Measurements from ENCODE around the gene STK39.

The STK39 gene

DNA sequence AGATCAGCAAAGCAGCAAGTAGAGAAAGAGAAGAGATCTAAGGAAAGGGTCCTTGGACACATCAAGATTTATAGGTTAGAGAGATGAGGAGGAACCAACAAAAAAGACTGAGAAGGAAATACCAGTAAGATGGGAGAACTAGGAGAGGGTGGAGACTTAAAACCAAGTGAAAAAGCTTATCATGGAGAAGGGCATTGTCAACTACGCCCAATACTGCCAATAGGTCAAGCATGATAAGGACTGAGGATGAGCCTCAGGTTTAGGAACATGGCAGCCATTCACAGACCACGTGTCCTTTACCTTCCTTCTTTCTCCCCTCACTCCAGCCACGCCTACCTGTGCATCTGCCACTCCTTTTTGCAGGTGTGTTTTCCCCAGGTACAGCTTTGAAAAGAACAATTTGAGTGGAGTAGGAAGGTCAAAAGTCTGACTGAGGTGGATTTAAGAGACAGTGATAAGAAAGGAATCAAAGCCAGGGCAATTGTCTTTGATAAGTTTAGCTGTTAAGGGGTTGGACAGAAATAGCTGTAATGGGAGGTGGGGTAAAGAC, 238.7 kb downstream of the STK39 start:
- DNase-seq (ENCODE audit: low read depth, low spot score): no peak

DNA sequence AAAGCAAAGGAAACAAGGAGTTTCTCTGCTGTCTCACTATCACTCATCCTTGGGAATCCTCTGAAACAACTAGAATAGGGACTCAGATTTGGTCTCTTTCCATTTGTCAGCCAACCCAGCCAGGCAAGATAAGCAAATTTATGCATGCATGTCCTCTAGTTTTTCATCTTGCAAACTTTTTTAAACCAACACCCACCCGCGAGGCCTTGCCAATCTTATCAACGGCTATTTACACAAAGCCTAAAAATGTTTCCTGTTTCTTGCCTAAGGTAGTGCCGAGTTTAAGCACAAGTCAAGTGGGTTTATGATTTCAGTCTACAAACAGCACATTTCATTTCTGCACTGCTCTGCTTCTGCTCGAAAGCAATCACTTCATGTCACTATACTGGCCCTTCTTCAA, 240.9 kb downstream of the STK39 start:
- no peak for DNase-seq (ENCODE audit: low read depth, low spot score)

- DNase-seq (ENCODE audit: low read depth, low spot score): no peak
These were observed 241.8 kb downstream of the STK39 start for GRCh38 chr2:168005586-168005985.

DNA sequence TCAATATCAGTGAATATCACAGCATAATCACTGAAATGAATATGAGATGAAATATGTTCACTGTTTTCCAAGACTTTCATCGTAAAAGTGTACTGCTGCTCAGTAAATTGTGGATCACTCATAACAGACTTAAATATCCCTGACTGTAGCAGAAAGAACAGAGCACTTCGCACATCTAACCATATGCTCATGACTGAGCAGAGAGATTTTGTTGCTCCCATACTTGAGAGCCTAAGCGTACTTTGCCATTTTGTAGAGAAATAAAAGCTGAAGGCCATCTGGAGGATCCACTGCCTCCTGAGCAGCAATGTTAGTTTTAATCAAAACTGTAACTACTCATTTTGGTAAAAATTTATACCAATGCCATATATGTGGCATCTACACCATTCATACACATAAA, 243.5 kb downstream of the STK39 start:
- DNase-seq (ENCODE audit: low read depth, low spot score): no peak

- no peak for DNase-seq (ENCODE audit: low read depth, low spot score)
These were observed 245.3 kb downstream of the STK39 start for GRCh38 chr2:168002021-168002553.

DNA sequence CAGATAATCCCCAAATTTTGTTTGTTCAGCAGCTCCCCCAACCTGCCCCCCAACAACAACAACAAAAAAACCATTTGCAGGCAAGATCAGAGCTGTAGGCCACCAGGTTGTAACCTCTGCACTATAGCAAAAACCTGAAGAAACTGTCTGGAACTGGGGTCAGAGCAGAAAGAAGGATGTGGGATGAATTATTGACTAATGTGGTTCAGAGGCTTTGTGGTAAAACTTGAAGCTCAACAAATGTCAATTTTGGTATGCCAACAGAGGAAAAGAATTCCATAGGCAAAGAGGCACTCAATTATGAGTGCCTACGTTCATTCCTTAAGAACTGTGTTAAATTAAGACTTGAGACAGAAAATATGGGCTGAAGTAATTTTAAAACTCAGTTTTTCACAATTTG, 255.1 kb downstream of the STK39 start:
- DNase-seq (ENCODE audit: low read depth, low spot score): no peak

DNA sequence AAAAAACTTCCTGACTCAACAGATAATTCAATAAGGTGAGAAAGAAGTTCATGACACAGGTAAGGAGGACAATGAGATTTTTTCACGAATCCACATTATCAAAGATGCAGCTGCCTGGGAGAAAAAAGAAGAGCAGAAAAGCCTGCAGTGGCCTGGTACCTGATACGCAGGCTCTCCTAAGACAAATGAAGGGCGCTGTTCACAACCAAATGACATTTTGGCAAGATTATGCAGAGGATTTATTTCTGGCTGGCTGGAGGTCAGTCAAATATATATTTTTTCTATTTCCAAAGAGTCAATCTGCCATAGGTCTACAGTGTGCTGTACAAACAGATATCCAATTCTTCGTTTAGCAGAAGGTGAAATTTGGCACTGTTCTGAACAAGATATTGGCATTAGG, 257.3 kb downstream of the STK39 start:
- no peak for DNase-seq (ENCODE audit: low read depth, low spot score)

DNA sequence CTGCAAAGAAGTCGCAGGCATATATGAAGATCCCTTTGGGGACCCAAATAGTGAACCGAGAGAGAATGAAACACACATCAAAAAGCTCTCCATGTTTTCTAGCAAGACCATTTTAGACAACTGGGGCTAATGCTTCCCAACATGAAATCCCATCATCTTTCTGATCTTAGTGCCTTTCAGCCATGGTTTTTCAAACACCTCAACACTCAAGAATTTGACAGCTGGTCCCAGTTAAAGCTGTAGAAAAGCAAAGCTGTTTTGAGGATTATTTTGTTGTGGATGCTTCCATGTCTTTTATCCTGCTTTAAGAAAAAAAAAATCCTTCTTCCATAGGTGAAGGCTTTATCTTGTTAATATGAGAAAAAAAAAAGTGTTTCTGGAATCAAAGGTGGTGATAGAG, 259.1 kb downstream of the STK39 start:
- no peak for DNase-seq (ENCODE audit: low read depth, low spot score)

GRCh38 chr2:167987558-167987957, 259.8 kb downstream of the STK39 start:
- DNase-seq (ENCODE audit: low read depth, low spot score): no peak

- DNase-seq (ENCODE audit: low read depth, low spot score): no peak
These were observed 260.4 kb downstream of the STK39 start for GRCh38 chr2:167987026-167987425.

DNA sequence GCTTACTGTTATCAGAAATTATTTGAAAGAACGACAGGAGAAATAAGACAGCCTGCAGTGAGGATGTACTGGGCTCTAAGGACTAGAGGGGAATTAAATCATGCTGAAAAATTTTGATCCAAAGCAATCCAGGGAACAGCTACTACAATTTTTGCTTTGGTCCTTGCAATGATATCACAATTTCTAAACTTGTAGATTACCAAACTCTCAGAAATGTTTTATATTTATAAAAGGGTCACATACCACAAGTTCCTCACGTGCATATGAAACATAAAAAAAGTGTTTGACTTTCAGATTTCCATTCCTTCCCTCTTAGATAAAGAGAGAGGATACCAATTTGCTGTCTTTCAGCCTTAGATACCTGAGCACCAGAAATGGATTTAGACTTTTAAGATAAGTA, 261.2 kb downstream of the STK39 start:
- no peak for DNase-seq (ENCODE audit: low read depth, low spot score)

DNA sequence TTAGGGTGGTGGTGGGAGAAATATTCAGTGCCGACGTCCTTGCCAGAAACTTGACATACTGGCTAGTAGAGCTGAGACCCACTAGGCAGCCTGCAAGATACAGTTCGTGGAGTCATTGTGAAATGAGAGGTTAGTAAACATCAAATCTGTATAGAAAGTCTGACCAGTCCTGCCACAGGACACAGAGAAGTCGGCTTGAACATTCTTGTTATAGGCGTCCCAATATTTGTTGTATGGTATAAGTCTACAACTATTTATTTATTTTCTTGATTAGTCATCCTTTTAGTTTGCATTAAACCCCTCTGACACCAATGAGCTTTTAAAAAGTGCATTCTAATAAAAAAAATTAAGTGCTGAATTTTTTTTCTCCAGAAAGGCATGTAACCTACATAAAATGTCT, 265.4 kb downstream of the STK39 start:
- no peak for DNase-seq (ENCODE audit: low read depth, low spot score)

DNA sequence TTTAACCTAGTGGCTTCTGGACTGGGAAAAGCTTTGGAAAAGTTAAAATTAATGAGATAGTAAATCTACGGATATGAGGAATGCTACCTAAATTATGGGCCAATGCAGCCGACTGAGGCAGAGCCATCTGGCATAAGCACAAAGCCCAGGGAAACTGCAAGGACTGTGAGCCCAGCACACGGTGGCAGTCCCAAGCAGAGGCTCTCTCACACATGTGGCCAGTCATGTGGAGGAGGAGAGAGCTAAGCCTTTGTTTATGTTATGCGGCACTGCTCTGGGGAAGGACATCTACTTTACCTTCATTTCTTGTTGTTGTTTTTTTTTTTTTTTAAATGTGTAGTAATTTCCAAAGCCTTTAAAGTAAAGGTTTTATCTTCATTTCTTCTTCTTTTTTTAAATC, 267.0 kb downstream of the STK39 start:
- no peak for DNase-seq (ENCODE audit: low read depth, low spot score)

GRCh38 chr2:167972746-167973145, 274.6 kb downstream of the STK39 start:
- no peak for DNase-seq (ENCODE audit: low read depth, low spot score)

DNA sequence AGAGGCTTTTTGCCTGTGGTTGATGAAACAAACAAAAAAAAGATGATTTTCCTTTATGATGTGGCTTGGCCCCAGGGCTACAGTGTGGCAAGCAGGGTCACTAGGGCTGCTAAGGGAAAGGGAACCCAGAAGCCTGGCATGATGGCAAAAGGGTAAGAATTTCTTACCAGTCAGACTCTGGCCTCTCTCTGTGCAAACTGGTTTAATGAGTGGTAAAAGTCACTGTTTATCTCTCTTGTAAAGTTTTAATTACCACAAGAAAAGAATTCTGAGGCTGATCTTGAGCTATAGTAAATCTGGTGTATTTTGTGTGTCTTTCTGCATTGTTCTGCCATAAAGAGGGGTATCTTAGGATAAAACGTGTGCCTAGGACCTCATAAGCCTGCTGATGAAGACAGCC, 275.4 kb downstream of the STK39 start:
- no peak for DNase-seq (ENCODE audit: low read depth, low spot score)

- no peak for DNase-seq (ENCODE audit: low read depth, low spot score)
These were observed 280.2 kb downstream of the STK39 start for GRCh38 chr2:167966937-167967913.

DNA sequence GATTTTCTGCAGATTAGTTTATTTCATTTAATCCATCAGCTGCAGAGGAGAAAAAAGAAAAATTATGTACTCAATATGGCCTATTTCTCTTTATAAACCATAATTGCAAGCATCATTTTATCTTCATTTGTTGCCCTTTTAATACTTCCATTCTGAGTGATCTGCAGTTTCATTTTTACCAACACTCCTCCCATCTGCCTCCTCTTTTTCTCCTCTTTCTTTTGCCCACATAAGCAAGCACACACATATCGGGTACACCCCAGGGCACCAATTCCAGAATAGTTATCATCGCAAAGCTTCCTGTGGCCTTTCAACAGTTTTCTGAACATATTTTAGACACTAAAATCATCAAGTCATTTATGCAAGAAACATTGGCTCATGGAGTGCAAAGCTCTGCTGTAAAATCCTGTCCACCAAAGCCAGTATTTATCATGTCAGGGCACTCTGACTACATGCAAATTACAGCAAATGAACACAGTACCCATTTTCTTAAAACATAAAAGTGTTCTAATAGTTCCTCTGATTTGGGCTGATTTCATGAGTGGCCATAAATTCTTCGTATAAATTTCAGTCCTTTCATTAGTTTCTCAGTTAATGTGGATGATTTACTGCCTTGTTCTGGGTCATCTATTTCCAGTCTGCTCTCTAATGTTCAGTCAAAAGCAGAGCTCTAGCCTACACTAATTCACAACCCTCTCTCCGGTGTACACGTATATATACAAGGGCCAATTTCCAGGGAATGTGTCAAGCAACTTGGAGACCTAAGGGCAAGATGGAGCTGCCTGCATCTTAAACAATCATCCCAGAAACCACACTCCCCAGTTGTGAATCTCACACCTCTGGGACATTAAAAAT, 281.3 kb downstream of the STK39 start:
- no peak for DNase-seq (ENCODE audit: low read depth, low spot score)

- no peak for DNase-seq (ENCODE audit: low read depth, low spot score)
These were observed 282.6 kb downstream of the STK39 start for GRCh38 chr2:167964650-167965413.

DNA sequence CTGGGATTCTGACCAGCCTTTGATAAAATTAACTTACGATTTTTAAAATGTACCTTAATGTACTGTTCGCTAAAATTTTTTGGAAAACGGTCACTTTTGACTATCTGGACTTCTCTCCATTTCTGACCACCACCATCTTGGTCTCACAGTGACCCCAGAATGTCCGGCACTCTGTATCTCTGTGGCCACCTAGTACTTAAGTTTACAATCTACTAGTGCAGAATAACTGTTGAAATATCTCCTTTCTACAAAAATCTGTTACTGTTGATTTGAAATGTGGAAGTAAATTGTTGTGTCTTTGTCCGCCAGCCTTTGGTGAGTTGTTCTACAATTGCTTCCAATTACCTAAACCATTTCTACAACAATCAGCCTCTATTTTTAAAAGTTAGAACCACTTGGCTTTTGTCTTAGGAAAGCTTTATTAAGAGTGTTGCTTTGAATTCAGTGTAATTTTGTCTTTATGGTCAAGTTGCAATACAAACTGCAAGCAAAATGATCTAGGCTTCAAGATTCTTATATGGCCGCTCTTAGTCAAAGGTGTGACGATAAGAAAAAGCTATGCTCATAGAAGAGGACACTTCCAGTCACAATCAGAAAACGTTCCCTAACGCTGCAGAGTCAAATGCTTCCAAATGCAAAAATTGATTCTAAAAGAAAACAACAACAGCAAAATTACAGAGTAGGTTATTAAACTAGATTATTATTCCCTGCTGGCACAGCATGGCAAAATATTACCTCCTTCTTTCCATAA, 283.3 kb downstream of the STK39 start:
- no peak for DNase-seq (ENCODE audit: low read depth, low spot score)

DNA sequence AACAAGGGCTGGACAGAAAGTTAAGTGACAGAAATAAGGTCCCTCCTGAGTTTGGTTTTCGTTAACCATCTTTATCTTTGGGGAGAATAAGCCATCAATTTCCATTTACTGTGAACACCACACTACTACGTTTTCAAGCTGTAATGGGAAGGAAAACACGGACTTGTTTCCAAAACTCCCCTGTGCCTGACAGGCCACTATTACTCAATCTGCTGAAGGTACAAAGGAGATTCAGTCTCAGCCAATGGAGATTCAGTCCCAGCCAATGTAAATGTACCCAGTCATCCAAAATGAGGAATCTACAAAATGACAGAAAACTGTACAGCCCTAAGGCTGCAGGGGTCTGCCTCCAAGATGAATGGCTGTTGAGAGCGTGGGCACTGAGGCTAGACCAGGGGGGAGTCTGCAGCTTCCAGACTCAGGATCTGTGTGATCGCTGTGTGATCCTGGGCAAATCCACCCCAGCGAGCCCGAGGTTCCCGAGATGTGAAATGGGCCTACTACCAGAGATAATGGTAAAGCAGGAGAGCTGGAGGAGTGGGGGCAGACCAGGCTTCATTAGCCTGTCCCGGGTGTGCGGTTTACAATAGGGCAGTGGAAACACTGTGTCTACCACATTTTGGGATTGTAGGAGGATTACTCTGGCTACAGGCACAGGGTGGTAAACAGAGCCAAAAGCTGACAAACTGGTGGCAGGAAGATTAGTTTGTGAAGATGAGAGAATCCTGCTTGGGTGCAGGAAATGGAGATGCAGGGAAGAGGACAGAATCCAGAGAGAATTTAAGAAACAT, 284.8 kb downstream of the STK39 start:
- DNase-seq (ENCODE audit: low read depth, low spot score): no peak
